ENCODE measurements around the gene XKR8. TPM values are rescaled to one million over a fixed set of nuclear protein-coding genes. Genes with fewer than 3 reads are reported as not detected.

XKR8 gene
- polyA plus RNA-seq, 1 donor: 7.8 TPM

- Histone ChIP-seq H3K27me3 (ENCODE audit: control insufficient read depth, insufficient read depth, low read length) (no peaks in the 10 kb centered on the region), H3K36me3 (ENCODE audit: control insufficient read depth, insufficient read depth, low read length) (peaks cover 66% of the 10 kb centered on the region), H3K27ac (ENCODE audit: low read length) (no peak overlapping the region), H3K9me3 (ENCODE audit: control insufficient read depth, low read depth, low read length) (no peaks in the 10 kb centered on the region), H3K4me3 (ENCODE audit: low read length) (no peak overlapping the region), H3K4me1 (ENCODE audit: control insufficient read depth, insufficient read depth, low read length) (no peaks in the 10 kb centered on the region)
- WGBS (ENCODE audit: insufficient coverage, low lambda C conversion rate): no CpG with 5 or more reads among the region's 12 CpGs
- DNase-seq: no peak
Observed at GRCh38 chr1:27967106-27967883, 7.5 kb downstream of the XKR8 start.

GRCh38 chr1:27967884-27968466, 8.2 kb downstream of the XKR8 start:
- Histone ChIP-seq H3K27ac (ENCODE audit: low read length) (no peak overlapping the region), H3K9me3 (ENCODE audit: control insufficient read depth, low read depth, low read length) (no peaks in the 10 kb centered on the region), H3K4me1 (ENCODE audit: control insufficient read depth, insufficient read depth, low read length) (no peaks in the 10 kb centered on the region), H3K4me3 (ENCODE audit: low read length) (no peak overlapping the region), H3K27me3 (ENCODE audit: control insufficient read depth, insufficient read depth, low read length) (no peaks in the 10 kb centered on the region), H3K36me3 (ENCODE audit: control insufficient read depth, insufficient read depth, low read length) (peaks cover 73% of the 10 kb centered on the region)
- DNase-seq: no peak
- no CpG with 5 or more reads among the region's 4 CpGs for WGBS (ENCODE audit: insufficient coverage, low lambda C conversion rate)

- no CpG with 5 or more reads among the region's 3 CpGs for WGBS (ENCODE audit: insufficient coverage, low lambda C conversion rate)
- no peaks in the 10 kb centered on the region for H3K27me3 ChIP-seq (ENCODE audit: control insufficient read depth, insufficient read depth, low read length)
- no peak overlapping the region for H3K27ac ChIP-seq (ENCODE audit: low read length)
- no peaks in the 10 kb centered on the region for H3K9me3 ChIP-seq (ENCODE audit: control insufficient read depth, low read depth, low read length)
- no peaks in the 10 kb centered on the region for H3K4me1 ChIP-seq (ENCODE audit: control insufficient read depth, insufficient read depth, low read length)
- peaks cover 73% of the 10 kb centered on the region for H3K36me3 ChIP-seq (ENCODE audit: control insufficient read depth, insufficient read depth, low read length)
- DNase-seq: no peak
- H3K4me3 ChIP-seq (ENCODE audit: low read length): no peak overlapping the region
Observed at GRCh38 chr1:27968692-27969091, 8.9 kb downstream of the XKR8 start.

DNA sequence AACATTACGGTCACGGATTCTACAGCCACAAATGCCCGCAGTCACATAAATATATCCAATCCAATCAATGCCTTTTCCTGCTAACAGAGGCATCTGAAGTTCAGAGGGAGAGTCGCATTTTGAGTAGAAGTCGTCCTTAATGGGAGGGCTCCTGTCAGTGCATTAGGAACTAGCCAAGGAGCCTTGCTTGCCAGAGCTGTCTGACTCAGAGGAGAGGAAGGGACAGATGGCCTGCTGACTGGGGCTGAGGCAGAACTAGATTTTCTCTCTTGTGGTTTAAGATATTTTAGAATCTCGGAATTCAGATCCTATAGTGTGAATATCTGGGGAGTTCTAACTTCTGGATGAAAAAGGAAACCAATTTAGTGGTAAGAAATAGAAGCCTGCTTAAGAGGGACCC, 10.6 kb downstream of the XKR8 start:
- Histone ChIP-seq H3K9me3 (ENCODE audit: control insufficient read depth, low read depth, low read length) (no peaks in the 10 kb centered on the region), H3K36me3 (ENCODE audit: control insufficient read depth, insufficient read depth, low read length) (peaks cover 63% of the 10 kb centered on the region), H3K4me1 (ENCODE audit: control insufficient read depth, insufficient read depth, low read length) (no peaks in the 10 kb centered on the region), H3K27ac (ENCODE audit: low read length) (no peak overlapping the region), H3K4me3 (ENCODE audit: low read length) (no peak overlapping the region), H3K27me3 (ENCODE audit: control insufficient read depth, insufficient read depth, low read length) (no peaks in the 10 kb centered on the region)
- no peak for DNase-seq
- 90% methylated on average over 3 of the region's 6 CpGs for WGBS (ENCODE audit: insufficient coverage, low lambda C conversion rate)

DNA sequence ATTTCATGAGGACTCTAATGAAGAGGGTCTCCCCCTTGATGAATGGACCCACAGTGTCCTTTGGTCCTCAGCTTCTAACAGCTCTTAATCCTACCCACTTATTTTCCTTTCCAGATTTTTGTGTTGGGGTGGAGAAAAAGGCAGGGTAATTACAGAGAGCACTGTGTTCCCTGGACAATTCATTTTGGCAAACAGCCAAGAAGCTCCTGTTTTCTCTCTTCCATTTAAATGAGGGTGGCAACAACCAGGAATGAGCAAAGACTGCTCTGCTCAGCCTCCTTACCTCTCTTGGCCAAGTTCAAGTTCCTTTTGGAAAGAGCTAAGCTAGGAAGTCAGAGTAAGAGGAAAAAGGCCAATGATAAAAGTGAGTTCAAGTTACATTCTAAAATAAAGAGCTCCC, 11.9 kb downstream of the XKR8 start:
- H3K9me3 ChIP-seq (ENCODE audit: control insufficient read depth, low read depth, low read length): no peaks in the 10 kb centered on the region
- no peaks in the 10 kb centered on the region for H3K27me3 ChIP-seq (ENCODE audit: control insufficient read depth, insufficient read depth, low read length)
- peaks cover 57% of the 10 kb centered on the region for H3K36me3 ChIP-seq (ENCODE audit: control insufficient read depth, insufficient read depth, low read length)
- H3K27ac ChIP-seq (ENCODE audit: low read length): no peak overlapping the region
- DNase-seq: no peak
- no peaks in the 10 kb centered on the region for H3K4me1 ChIP-seq (ENCODE audit: control insufficient read depth, insufficient read depth, low read length)
- H3K4me3 ChIP-seq (ENCODE audit: low read length): no peak overlapping the region

GRCh38 chr1:27972141-27972540, 12.4 kb downstream of the XKR8 start:
- no peak overlapping the region for H3K27ac ChIP-seq (ENCODE audit: low read length)

DNA sequence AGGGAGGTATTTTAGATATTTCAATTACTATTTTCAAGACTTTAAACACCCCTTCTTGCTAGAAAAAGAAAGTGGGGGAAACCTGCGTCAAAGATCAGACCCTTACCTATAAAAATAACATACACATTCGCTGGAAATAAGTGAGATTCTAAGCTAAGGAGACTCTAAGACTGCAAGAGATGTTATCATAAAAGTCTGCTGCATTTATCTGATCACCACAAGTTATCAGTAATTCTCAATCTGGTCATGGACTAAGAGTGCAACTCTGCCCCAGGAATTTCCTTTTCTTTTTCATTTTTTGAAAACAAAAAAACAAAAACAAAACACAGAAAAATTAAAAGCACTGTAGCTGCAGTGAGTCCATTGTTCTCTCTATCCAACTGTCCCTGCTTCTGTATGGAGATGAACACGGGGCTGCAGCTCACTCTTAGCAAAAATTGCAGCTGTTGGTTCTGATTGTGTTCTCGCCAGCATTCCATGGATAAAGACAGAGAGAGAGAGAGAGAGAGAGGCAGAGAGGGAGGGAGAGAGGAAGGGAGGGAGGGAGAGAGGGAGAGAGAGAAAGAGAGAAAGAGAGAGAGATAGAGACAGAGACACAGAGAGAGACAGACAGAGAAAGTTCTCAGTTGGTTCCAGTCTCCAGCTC, 14.1 kb downstream of the XKR8 start:
- H3K9me3 ChIP-seq (ENCODE audit: control insufficient read depth, low read depth, low read length): no peaks in the 10 kb centered on the region
- DNase-seq: no peak
- H3K4me3 ChIP-seq (ENCODE audit: low read length): no peak overlapping the region
- WGBS (ENCODE audit: insufficient coverage, low lambda C conversion rate): 77% methylated on average over 3 of the region's 4 CpGs
- no peaks in the 10 kb centered on the region for H3K27me3 ChIP-seq (ENCODE audit: control insufficient read depth, insufficient read depth, low read length)
- H3K27ac ChIP-seq (ENCODE audit: low read length): no peak overlapping the region
- H3K36me3 ChIP-seq (ENCODE audit: control insufficient read depth, insufficient read depth, low read length): peaks cover 47% of the 10 kb centered on the region
- H3K4me1 ChIP-seq (ENCODE audit: control insufficient read depth, insufficient read depth, low read length): no peaks in the 10 kb centered on the region

More at GRCh38 chr1:27972141-27972540, 12.4 kb downstream of the XKR8 start:
- no peaks in the 10 kb centered on the region for H3K4me1 ChIP-seq (ENCODE audit: control insufficient read depth, insufficient read depth, low read length)
- WGBS (ENCODE audit: insufficient coverage, low lambda C conversion rate): no CpG with 5 or more reads among the region's 4 CpGs
- peaks cover 55% of the 10 kb centered on the region for H3K36me3 ChIP-seq (ENCODE audit: control insufficient read depth, insufficient read depth, low read length)
- no peak for DNase-seq
- H3K27me3 ChIP-seq (ENCODE audit: control insufficient read depth, insufficient read depth, low read length): no peaks in the 10 kb centered on the region
- H3K4me3 ChIP-seq (ENCODE audit: low read length): no peak overlapping the region
- H3K9me3 ChIP-seq (ENCODE audit: control insufficient read depth, low read depth, low read length): no peaks in the 10 kb centered on the region

DNA sequence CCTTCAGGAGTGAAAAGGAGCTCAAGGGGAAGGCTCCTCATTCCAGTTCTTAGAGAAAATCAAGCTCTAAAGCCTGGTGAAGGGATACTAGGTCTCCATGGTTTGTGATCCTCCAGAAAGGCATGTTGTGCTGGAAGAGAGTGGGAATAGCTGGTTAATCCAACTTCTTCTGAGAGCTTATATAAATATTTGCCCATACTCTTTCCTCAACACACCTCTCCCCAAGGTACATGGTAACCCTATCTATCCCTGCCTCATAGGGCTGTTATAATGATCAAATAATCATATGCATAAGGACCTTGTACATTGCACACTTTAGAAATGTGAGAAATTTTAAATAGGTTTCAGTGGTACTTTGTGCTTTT, 14.6 kb downstream of the XKR8 start:
- peaks cover 47% of the 10 kb centered on the region for H3K36me3 ChIP-seq (ENCODE audit: control insufficient read depth, insufficient read depth, low read length)

GRCh38 chr1:27979151-27979858, 19.5 kb downstream of the XKR8 start:
- H3K4me3 ChIP-seq (ENCODE audit: low read length): no peak overlapping the region
- H3K4me1 ChIP-seq (ENCODE audit: control insufficient read depth, insufficient read depth, low read length): no peaks in the 10 kb centered on the region
- DNase-seq: peak; percentile 34 to 56
- H3K9me3 ChIP-seq (ENCODE audit: control insufficient read depth, low read depth, low read length): no peaks in the 10 kb centered on the region
- no peak overlapping the region for H3K27ac ChIP-seq (ENCODE audit: low read length)
- no peaks in the 10 kb centered on the region for H3K27me3 ChIP-seq (ENCODE audit: control insufficient read depth, insufficient read depth, low read length)
- H3K36me3 ChIP-seq (ENCODE audit: control insufficient read depth, insufficient read depth, low read length): peaks cover 19% of the 10 kb centered on the region
- WGBS (ENCODE audit: insufficient coverage, low lambda C conversion rate): 83% methylated on average over 1 of the region's 1 CpG

More for the DNA sequence above, 14.6 kb downstream of the XKR8 start:
- no peak overlapping the region for H3K4me3 ChIP-seq (ENCODE audit: low read length)
- no peak for DNase-seq
- H3K4me1 ChIP-seq (ENCODE audit: control insufficient read depth, insufficient read depth, low read length): no peaks in the 10 kb centered on the region
- H3K9me3 ChIP-seq (ENCODE audit: control insufficient read depth, low read depth, low read length): no peaks in the 10 kb centered on the region
- no peaks in the 10 kb centered on the region for H3K27me3 ChIP-seq (ENCODE audit: control insufficient read depth, insufficient read depth, low read length)
- no peak overlapping the region for H3K27ac ChIP-seq (ENCODE audit: low read length)

GRCh38 chr1:27979859-27980201, 20.1 kb downstream of the XKR8 start:
- H3K9me3 ChIP-seq (ENCODE audit: control insufficient read depth, low read depth, low read length): no peaks in the 10 kb centered on the region
- WGBS (ENCODE audit: insufficient coverage, low lambda C conversion rate): no CpG with 5 or more reads among the region's 2 CpGs
- H3K27ac ChIP-seq (ENCODE audit: low read length): no peak overlapping the region
- DNase-seq: no peak
- H3K4me3 ChIP-seq (ENCODE audit: low read length): no peak overlapping the region
- no peaks in the 10 kb centered on the region for H3K4me1 ChIP-seq (ENCODE audit: control insufficient read depth, insufficient read depth, low read length)
- peaks cover 16% of the 10 kb centered on the region for H3K36me3 ChIP-seq (ENCODE audit: control insufficient read depth, insufficient read depth, low read length)
- no peaks in the 10 kb centered on the region for H3K27me3 ChIP-seq (ENCODE audit: control insufficient read depth, insufficient read depth, low read length)

All from large intestine (tissue), 3 donors.